OCI-LY3 (cell line): ENCODE results near the gene MICB.

Source experiments
- H2AFZ ChIP-seq: fragments of 200-600, 300-600 bp; shearing (Covaris generic); 2 replicates; pipeline ENCODE4 v1.6.0; 2014; ENCODE audit warnings: antibody characterized with exemption, low read depth, low read length
- H3K27ac ChIP-seq: fragments of 200-600, 300-600 bp; sonication (generic); 2 replicates; pipeline ENCODE4 v1.5.1; 2014; ENCODE audit warnings: mild to moderate bottlenecking, low read length, moderate library complexity, mixed read lengths
- H3K27me3 ChIP-seq: fragments of 200-600, 300-600 bp; sonication (generic); 2 replicates; pipeline ENCODE4 v1.6.1; 2014; ENCODE audit warnings: low read depth, low read length, mixed read lengths
- H3K36me3 ChIP-seq: fragments of 200-600, 300-600 bp; sonication (generic); replicated peaks from 2 replicates; pipeline ENCODE3; 2014; ENCODE audit warnings: low read depth, low read length, mixed read lengths
- H3K4me1 ChIP-seq: fragments of 300-600, 200-600 bp; sonication (generic); 2 replicates; pipeline ENCODE4 v1.6.1; 2014; ENCODE audit warnings: low read length, mixed read lengths
- H3K4me2 ChIP-seq: fragments of 200-600, 300-600 bp; sonication (generic); 2 replicates; pipeline ENCODE4 v1.6.1; 2014; ENCODE audit warnings: low read length, mixed read lengths
- H3K4me3 ChIP-seq: fragments of 300-600, 200-600 bp; sonication (generic); 2 replicates; pipeline ENCODE4 v1.5.1; 2014; ENCODE audit warnings: antibody characterized with exemption, mild to moderate bottlenecking, low read length, moderate library complexity
- H3K79me2 ChIP-seq: fragments of 300-600, 200-600 bp; shearing (Covaris generic); 2 replicates; pipeline ENCODE4 v1.6.1; 2014; ENCODE audit warnings: mild to moderate bottlenecking, low read length, mixed read lengths
- H3K9ac ChIP-seq: fragments of 300-600, 200-600 bp; shearing (Covaris generic); 2 replicates; pipeline ENCODE4 v1.6.0; 2014; ENCODE audit warnings: mild to moderate bottlenecking, low read length, moderate library complexity
- H3K9me3 ChIP-seq: fragments of 200-600, 300-600 bp; shearing (Covaris generic); 2 replicates; pipeline ENCODE4 v1.6.1; 2014; ENCODE audit warnings: low read length, mixed read lengths; ENCODE audit not compliant: insufficient read depth
- H4K20me1 ChIP-seq: fragments of 200-600, 300-600 bp; sonication (generic); 2 replicates; pipeline ENCODE4 v1.6.1; 2016; ENCODE audit warnings: low read length, mixed read lengths; ENCODE audit not compliant: insufficient read depth
- CTCF ChIP-seq: fragments of 200-600, 300-600 bp; sonication (generic); IDR thresholded peaks from 2 replicates; pipeline ENCODE4 v1.5.1; 2014; ENCODE audit warnings: antibody characterized with exemption, low read length, low read depth
- EZH2phosphoT487 ChIP-seq: fragments of 200-600 bp; shearing (Covaris generic); IDR thresholded peaks from 2 replicates; pipeline ENCODE4 v1.6.1; 2018; ENCODE audit warnings: antibody characterized with exemption, mixed run types, low read depth

Gene MICB

GRCh38 chr6:31559606-31559957 is 61.6 kb downstream of the MICB start:
- Histone ChIP-seq H3K27ac (peak overlapping the region; percentile 100), H3K4me1 (peaks cover 88% of the 10 kb centered on the region), H3K36me3 (peaks cover 8% of the 10 kb centered on the region), H3K4me3 (peak overlapping the region; percentile 74), H4K20me1 (no peaks in the 10 kb centered on the region), H3K4me2 (peak overlapping the region; percentile 97), H3K79me2 (peaks cover 48% of the 10 kb centered on the region), H3K9me3 (no peaks in the 10 kb centered on the region), H3K27me3 (no peaks in the 10 kb centered on the region), H3K9ac (peak overlapping the region; percentile 95), H2AFZ (no peak overlapping the region)
- no peak for TF ChIP-seq EZH2phosphoT487
- TF ChIP-seq CTCF: no peak

GRCh38 chr6:31559958-31560696 is 62.2 kb downstream of the MICB start:
- peak overlapping the region; percentile 74 for H3K4me3 ChIP-seq
- no peak overlapping the region for H2AFZ ChIP-seq
- no peaks in the 10 kb centered on the region for H3K27me3 ChIP-seq
- H3K4me2 ChIP-seq: peak overlapping the region; percentile 97
- no peaks in the 10 kb centered on the region for H4K20me1 ChIP-seq
- H3K79me2 ChIP-seq: peaks cover 50% of the 10 kb centered on the region
- peaks cover 8% of the 10 kb centered on the region for H3K36me3 ChIP-seq
- peaks cover 86% of the 10 kb centered on the region for H3K4me1 ChIP-seq
- no peaks in the 10 kb centered on the region for H3K9me3 ChIP-seq
- peak overlapping the region; percentile 100 for H3K27ac ChIP-seq
- peak overlapping the region; percentile 95 for H3K9ac ChIP-seq
- TF ChIP-seq EZH2phosphoT487: no peak
- no peak for TF ChIP-seq CTCF

DNA sequence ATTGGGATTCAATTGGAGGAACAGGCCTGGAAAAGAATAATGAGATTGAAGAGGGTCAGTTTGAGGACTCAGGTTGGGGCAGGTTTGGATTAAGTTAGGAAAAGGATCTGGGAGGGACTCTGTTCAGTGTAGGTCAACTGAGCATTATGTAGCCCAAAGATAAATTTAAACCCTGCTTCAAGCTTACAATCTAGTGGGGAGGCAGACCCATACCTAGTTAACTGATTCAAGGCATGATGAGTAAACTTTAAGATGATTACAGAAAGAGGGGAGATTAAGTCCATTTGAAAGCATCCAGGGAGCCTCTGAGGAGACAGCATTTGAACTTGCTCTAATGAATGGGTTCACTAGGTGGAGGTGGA is 62.7 kb downstream of the MICB start:
- H3K4me2 ChIP-seq: peak overlapping the region; percentile 97
- peak overlapping the region; percentile 74 for H3K4me3 ChIP-seq
- H3K4me1 ChIP-seq: peaks cover 88% of the 10 kb centered on the region
- no peak overlapping the region for H2AFZ ChIP-seq
- no peaks in the 10 kb centered on the region for H4K20me1 ChIP-seq
- no peak for TF ChIP-seq EZH2phosphoT487
- TF ChIP-seq CTCF: no peak
- H3K36me3 ChIP-seq: peaks cover 8% of the 10 kb centered on the region
- H3K27ac ChIP-seq: peak overlapping the region; percentile 100
- no peaks in the 10 kb centered on the region for H3K9me3 ChIP-seq
- peak overlapping the region; percentile 95 for H3K9ac ChIP-seq
- no peaks in the 10 kb centered on the region for H3K27me3 ChIP-seq
- H3K79me2 ChIP-seq: peaks cover 56% of the 10 kb centered on the region
